CD4-positive, alpha-beta T cell treated with Interleukin-15 for 1 hour (primary cell): Measurements from ENCODE around the gene PPP2R3A.
"Not testable (repeated sequence)": the region's sequence is repeated elsewhere in the genome, so short reads cannot be mapped to it uniquely, and the experiment has no call there.

Experiments
- DNase-seq: peaks from one replicate; pipeline ENCODE4 v3.0.0-alpha.2; 2020

The PPP2R3A gene

DNA sequence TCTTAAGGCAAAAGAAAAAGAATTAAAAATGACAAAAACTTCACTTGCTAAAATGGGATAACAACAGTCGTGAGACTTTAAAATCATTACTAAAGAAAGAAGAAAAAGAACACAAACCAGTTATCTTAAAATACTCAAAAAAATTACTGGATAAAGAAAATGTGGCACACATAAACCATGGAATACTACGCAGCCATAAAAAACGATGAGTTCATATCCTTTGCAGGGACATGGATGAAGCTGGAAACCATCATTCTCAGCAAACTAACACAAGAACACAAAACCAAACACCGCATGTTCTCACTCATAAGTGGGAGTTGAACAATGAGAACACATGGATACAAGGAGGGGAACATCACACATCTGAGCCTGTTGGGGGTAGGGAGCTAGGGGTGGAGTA lies 202.7 kb downstream of the PPP2R3A start:
- not testable (repeated sequence) for DNase-seq

DNA sequence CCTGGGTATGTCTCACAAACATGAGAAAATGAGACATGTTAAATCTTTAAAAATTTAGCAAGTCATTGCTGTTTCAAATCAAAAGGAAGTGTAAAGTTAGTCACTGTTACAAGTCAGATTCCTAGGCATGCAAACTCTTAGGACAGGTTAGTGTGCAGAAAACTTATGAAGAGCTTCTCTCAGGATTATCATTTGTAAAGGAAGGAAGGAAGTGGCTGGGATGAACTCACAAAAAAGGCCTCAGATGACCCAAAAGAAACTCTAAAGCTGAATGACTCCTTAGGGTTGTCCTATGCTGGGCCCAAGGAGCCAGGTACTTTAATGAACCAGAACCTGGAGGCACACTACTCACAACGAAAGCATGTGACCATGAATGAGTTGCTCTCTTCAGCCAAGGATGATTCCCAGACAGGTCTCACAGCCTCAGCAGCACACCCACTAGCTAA lies 205.6 kb downstream of the PPP2R3A start:
- no peak for DNase-seq

DNA sequence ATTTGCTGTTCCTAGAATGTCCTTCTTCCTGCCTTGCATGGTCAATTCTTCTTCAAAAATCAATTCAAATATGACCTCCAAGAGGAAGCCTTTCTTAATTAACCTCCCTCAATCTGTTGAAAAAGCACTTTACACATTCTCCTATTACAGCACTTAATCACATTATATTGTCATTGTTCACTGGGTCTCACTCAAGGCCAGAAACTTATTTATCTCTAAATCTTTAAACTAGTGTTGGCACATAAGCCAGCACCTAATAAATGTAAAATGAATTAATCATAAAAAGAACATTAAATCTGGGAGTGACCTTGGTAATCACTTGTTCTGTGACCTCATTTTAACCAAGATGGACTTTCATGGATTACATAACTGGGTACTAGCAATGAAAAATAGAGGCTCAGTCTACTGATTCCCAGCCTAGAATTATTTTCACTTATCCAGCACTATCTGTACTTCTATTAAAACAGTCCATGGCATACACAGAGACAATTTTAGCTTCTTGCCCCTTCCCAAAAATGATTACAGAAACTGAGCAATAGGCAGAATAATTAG lies 208.5 kb downstream of the PPP2R3A start:
- DNase-seq: no peak

DNA sequence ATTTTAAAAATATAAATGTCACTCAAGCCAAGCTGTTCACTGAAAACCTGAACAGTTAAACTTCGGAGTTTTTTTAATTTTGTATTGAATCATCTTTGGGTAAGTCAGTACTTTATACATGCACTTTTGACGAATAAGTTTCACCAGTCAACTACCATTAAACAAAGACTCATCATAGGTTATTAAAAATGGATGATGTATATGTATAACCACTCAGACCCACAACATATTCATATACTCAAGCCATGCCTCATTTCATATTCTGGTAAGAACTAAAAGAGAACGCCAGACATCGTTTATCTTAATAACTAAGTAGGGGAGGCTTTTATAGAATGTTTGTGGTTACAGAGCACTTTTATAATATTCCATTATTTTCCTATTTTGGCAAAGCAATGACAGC lies 212.3 kb downstream of the PPP2R3A start:
- no peak for DNase-seq

DNA sequence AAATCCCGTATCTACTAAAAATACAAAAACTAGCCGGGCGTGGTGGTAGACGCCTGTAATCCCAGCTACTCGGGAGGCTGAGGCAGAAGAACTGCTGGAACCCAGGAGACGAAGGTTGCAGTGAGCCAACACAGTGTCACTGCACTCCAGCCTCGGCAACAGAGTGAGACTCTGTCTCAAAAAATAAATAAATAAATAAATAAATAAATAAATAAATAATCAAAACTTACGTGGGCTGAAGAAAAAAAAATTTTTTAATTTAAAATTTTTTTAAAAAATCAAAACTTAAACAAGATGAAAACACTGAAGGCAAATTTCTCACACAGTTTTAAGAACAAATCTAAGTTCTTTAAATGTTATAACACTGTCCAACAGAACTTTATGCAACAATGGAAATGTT lies 216.2 kb downstream of the PPP2R3A start:
- no peak for DNase-seq

DNA sequence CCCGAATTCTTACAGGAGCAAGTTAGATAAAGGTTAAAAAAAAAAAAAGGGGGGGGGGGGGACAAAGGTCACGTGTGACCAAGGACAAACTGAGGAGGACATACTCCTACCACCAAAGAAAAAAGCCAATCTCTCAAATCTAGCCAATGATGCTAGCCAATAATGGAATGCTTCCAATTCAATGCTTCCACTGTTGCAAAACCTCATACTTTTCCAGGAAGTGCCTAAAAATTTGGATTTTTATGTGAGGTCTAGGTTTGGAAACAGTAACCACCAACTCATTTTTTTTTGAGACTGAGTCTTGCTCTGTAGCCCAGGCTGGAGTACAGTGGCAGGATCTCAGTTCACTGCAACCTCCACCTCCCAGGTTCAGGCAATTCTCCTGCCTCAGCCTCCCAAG lies 219.2 kb downstream of the PPP2R3A start:
- DNase-seq: no peak

DNA sequence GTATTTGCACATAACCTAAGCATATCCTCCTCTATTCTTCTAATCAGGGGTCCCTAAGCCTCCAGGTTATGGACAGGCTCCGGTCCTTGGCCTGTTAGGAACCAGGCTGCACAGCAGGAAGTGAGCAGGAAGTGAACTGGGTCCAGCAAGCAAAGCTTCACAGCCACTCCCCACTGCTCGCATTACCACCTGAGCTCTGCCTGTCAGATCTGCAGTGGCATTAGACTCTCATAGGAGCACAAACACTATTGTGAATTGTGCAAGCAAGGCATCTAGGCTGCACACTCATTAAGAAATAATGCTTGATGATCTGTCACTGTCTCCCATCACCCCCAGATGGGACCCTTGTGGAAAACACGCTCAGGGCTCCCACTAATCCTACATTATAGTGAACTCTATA lies 220.8 kb downstream of the PPP2R3A start:
- no peak for DNase-seq

DNA sequence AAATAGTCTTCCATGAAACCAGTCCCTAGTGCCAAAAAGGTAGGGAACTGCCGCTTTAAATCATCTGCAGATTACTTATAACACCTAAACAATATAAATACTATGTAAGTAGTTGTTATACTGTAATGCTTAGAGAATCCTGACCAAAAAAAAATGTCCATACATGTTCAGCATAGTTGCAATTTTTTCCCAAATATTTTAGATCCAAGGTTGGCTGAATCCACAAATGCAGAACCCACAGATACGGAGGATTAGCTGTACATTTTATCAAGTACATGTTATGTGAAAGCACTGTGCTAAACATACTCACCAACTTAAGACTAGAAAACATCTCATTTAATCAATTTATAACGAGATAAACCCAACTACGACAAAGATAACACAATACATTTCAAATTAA lies 221.3 kb downstream of the PPP2R3A start:
- no peak for DNase-seq

DNA sequence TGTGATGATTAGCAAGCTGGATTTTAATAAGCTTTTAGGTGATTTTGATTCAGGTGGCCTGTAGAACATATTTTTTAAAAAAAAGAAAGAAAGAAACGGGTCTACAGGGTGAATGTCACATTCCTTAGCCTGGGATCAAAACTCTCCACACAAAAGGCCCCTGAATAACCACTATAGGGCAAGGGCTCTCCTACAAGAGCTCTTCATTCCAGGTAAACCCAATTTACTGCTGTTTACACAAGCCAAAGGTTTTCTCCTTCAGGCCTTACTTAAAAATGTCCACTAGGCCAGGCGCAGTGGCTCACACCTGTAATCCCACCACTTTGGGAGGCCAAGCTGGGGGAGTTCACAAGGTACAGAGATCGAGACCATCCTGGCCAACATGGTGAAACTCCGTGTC lies 222.3 kb downstream of the PPP2R3A start:
- no peak for DNase-seq

DNA sequence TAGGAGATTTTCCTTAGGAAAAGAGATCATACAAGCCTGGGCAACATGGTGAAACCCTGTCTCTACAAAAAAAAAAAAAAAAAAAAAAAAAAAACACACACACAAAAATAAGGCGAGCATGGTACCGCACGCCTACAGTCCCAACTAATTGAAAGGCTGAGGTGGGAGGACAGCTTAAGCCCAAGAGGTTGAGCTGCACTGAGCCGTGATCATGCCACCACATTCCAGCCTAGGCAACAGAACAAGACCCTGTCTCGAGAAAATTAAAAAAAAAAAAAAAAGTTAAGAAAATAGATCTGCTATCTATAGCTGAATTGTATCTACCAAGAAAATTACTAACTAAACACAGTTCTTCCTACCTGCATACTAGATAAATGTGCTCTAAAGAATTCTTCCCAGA lies 223.5 kb downstream of the PPP2R3A start:
- DNase-seq: no peak

DNA sequence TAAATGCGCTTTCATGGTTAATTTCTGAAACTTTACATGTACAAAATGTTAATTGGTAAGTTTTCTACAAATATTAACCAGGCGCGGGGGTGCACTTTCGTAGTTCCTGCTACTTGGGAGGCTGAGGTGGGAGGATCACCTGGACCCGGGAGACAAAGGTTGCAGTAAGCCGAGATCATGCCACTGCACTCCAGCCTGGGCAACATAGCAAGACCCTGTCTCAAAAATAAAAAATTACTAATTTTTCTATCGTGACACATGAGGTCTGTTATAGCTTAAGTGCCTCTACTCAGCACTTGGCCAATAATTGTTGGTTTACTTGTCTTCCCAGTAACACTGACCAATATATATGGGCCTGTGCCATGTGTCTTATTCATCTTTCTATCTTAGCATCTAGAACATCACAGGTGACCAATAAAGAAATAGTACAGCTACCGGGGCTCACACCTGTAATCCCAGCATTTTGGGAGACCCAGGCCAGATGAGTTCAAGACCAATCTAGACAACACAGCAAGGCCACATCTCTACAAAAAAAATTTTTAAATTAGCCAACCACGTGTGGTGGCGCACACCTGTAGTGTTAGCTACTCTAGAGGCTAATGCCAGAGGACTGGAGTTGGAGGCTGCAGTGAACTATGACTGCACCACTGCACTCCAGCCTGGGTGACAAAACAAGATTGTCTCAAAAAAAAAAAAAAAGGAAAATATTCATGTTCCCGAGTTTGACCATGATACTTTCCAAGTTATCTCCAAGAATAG lies 224.5 kb downstream of the PPP2R3A start:
- no peak for DNase-seq

DNA sequence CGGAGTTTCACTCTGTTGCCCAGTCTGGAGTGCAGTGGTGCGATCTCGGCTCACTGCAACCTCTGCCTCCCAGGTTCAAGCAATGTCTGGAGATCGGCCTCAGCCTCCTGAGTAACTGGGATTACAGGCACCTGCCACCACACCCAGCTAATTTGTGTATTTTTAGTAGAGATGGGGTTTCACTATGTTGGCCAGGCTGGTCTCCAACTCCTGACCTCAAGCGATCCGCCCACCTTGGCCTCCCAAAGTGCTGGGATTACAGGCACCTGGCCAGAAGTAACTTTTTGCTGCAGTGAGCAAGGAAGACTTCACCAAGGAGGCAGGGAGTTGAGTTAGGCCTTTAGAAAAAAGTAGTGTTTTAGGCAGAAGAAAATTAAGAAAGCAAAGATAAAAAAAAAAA lies 226.7 kb downstream of the PPP2R3A start:
- not testable (repeated sequence) for DNase-seq

DNA sequence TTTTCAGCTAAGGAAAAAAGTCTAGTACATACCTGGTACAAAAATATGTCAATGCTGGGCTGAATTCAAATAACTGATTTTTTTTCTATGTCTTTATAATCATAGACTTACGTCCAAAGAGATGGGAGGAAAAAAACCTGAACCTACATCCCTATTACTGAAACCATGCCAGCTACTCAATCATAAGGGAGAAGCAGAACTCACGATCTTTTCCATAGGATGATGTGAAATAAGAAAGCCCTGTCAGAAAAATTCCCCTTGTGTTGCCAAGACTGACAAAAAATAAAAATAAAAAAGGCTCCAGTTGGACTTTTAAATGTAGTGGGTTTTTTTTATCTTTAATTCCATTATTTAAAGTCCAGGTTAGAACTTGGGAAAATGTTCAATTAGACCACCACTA lies 227.3 kb downstream of the PPP2R3A start:
- no peak for DNase-seq

DNA sequence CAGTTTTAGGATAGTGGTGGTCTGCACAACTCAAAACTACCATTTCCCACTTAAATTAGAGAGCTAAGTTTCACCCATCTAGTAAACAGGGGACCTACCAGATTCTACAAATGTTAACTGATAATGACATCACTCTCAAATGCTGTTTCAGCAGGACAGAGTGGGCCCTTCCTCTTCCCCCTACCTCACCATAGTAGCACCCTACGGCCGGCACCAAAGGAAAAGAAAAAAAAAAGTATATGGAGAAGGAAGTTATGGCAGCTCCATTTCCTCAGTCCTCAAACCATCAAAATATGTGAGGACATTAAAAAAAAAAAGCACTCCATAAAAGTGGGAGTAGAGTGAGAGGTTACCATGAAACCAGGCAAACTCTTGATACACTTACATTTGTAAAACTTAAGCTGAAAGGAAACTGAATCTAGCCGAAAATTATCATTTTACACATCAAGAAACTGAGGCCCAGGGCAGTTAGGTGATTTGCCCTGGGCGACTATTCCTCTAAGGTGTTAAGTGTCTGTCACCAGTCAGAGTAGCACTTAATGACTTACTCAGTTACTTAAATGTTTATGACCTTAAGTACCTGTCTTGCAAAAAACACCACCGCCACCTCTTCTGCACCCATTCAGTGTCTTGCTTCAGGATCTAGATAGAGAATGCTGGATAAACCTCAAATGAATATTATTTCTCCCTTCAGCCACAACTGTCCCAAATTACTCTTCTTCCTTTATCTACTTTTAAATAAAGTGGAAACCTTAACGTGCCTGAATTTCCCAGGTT lies 227.9 kb downstream of the PPP2R3A start:
- no peak for DNase-seq

DNA sequence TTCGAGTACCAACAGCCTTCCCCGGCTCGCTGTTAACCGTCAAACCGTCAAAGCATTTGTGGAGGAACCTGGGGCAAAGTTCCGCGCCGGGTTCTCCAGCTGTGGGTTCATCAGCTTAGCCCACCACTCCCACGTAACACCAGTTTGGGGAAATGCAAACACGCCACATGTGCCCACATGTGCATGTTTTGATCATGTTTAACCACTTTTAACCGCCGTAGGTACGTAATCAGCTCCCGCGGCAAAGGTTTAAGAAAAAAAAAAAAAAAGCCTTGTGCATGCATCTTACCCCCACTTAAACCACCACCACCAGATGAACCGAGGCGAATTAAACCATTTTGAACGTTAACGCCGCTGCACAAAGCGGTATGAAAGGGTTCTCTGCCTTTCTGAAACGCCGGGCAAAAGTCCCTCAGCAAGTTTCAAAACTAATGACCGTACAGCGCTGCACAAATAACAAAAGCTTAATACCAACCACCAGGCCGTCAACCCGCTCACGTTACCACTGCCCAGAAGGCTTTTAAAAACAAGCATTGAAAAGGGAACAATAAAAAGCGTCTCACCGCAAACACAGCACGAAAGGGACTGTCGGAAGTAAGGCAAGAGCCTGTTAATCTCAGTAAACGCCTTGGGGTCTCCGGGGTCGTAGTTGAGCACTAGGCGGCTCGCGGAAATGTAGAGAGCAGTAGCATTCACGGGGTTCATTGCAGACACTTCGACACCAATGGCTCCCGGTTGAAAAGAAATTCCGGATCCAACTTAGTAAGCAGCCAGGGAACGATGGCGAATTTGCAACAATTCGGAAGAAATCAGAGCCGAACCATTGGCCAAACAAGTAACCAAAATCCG lies 229.1 kb downstream of the PPP2R3A start:
- peak; percentile 80 for DNase-seq

DNA sequence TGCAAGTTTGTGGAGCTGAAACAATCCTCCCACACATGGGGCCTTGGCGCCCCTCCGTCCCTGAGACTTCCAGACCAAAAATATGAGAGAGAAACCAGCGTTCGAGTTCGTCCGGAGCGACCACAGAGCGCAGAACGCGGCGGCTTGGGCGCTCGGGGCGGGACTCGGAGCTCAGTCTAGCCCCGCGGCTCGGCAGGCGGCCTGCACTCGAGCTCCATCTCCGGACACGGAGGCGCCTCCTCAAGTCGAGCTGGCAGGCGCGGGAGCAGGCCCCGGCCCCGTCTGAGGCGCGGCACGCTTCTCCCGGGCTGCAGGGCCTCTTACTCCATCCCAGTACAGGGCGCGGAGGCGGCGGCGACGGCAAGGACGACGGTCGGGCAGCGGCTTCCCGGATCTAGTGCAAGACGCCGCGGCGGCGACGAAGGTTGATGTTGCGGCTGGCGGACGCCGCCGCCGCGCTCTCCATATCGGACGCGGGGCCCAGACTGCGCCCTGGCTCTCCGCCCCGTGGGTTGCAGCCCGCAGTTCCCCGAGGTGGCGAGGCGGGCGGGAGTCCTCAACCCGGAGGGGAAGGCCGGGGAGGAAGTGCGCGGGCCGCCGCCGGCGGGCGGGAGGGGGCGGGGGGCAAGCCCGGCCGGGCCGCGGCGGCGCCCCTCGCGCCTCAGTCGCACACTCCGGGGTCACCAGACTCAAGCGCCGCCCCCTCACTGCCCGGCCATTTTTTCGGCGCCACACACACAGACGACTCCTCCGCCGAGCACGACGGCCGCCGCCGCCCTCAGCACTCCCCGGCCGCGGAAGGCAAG lies 229.9 kb downstream of the PPP2R3A start:
- peak; percentile 90 for DNase-seq

DNA sequence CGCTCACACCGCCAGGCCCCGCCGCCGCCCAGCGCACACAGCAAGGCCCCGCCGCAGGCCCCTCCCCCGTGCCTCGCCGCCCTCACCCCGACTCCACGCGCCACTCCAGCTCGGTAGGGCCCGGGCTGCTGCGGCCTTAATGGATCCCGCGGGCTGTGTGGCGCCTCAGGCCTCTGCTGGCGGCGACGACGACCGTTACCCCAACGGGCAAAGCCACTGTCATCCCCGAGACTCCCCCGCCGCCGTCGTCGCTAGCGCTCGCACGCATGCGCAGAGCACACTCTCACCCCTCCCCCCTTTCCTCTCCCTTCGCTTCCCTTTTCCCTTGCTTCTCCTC lies 230.5 kb downstream of the PPP2R3A start, which contains the start of gene MSL2:
Gene MSL2 (minus strand): TSS at position 272 of the 337 bp plus-strand sequence. CDS start 1,222 bp downstream, outside the sequence.
- DNase-seq: no peak

DNA sequence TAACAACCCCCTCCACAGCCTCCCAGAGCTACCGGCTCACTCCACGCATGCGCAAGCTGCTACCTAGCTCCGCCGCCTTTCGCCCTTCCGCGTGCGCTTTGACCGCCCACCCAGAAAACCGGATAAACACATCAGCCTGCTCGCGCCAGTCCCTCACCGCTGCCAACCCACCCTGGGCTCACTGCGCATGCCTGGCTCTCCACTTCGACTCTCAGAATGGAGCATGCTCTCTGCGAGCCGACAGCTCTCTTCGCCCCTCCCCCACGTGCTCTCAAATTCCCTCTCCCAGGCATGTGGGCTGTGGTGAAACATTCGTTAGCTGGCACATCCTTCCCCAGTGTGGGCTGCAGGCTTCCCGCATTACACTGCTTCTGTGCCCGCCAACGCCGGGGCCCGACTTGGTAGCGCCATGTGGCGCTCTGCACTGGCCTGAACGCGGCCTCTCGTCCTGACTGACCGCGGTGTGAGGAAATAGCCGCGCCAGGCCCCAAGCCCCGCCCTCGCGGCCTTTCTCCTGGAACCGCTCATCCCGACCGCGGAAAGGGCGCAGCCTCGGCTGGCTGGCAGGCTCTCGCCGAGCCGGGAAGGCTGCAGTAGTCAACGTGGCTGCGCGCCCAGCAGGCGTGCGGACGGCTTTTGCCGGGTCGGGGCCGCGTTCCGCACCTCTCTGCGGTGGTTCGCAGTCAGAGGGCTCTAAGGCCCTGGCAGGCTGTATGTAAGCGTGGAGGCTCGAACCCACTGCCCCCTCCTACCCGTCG lies 231.1 kb downstream of the PPP2R3A start:
- DNase-seq: peak; percentile 99

DNA sequence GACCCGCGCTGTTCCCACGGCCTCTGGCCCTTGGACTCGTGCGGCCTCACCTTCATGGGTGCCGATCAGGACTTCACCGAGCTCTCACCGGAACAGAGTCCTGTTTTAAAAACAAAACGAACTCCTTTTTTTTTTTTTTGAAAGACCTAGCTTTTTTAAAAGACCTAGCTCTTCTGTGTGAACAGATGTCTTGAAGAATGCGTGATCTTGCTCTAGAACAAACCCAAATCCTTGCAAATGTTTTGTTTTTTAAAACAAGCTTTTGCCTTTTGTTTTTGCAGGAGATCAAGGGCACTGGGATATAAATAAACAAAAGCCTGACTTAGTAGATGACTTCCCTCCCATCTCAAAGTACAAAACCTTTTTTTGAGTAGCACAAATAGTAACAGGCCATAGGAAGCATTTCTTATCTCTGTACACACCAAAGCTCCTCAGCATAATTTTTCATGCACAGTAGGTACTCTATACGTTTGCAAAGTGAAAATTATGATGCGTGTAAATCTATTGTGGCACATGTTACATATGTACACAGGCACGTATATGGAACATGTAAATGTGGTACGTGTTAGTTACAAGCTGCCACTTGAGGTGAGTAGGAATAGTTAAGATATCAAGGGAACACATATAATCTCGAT lies 231.7 kb downstream of the PPP2R3A start:
- DNase-seq: no peak
